H1 (cell line): ENCODE measurements around the gene CEP78. TPM values are rescaled to one million over a fixed set of nuclear protein-coding genes. Genes with fewer than 3 reads are reported as not detected.

Experiments
- CTCF ChIA-PET: fragments of 300-600 bp; sonication (Branson Sonifier 250); formaldehyde crosslinking; loops from one replicate; lab custom pipeline; 2021; ENCODE audit not compliant: partially characterized antibody; lab: Charles Lee
- POLR2A ChIA-PET: fragments of 300-600 bp; sonication (Branson Sonifier 250); formaldehyde crosslinking; loops from one replicate; lab custom pipeline; 2021; ENCODE audit warnings: inconsistent platforms; ENCODE audit not compliant: partially characterized antibody; lab: Charles Lee
- DNase-seq, 2 experiments: peaks; one replicate each; pipeline versions ENCODE4 v3.0.0 to v3.0.0-alpha.2; 2010 to 2022; ENCODE audit warnings: low spot score in 2 of 2, low read depth in 1 of 2, mixed read lengths in 1 of 2
- FAIRE-seq: peaks from 2 replicates; lab custom pipeline; 2011; peaks lifted over from hg19 to GRCh38; lab: Jason Lieb, UNC
- H2AFZ ChIP-seq: 2 replicates; pipeline ENCODE4 v1.8.1; 2012; ENCODE audit warnings: low read length, inconsistent platforms
- H2AK5ac ChIP-seq: 2 replicates; pipeline ENCODE4 v1.6.1; 2013; ENCODE audit warnings: low read depth, low read length
- H2BK120ac ChIP-seq: replicated peaks from 2 replicates; pipeline ENCODE3; 2013; ENCODE audit warnings: low read depth, low read length, inconsistent platforms
- H2BK12ac ChIP-seq: 2 replicates; pipeline ENCODE4 v1.6.1; 2013; ENCODE audit warnings: low read depth, low read length
- H2BK15ac ChIP-seq: 2 replicates; pipeline ENCODE4 v1.6.1; 2013; ENCODE audit warnings: low read length
- H2BK20ac ChIP-seq: 2 replicates; pipeline ENCODE4 v1.6.1; 2013; ENCODE audit warnings: low read length
- H2BK5ac ChIP-seq: 2 replicates; pipeline ENCODE4 v1.6.1; 2013; ENCODE audit warnings: low read depth, low read length
- H3K14ac ChIP-seq: 2 replicates; pipeline ENCODE4 v1.6.1; 2013; ENCODE audit warnings: inconsistent platforms; ENCODE audit not compliant: insufficient read length
- H3K18ac ChIP-seq: 2 replicates; pipeline ENCODE4 v1.6.1; 2013; ENCODE audit warnings: low read length; ENCODE audit errors: extremely low read depth
- H3K23ac ChIP-seq: 2 replicates; pipeline ENCODE4 v1.6.1; 2013; ENCODE audit warnings: inconsistent platforms; ENCODE audit not compliant: insufficient read length
- H3K23me2 ChIP-seq: 2 replicates; pipeline ENCODE4 v1.6.1; 2013; ENCODE audit warnings: low read depth, low read length
- H3K27ac ChIP-seq: 2 replicates; pipeline ENCODE4 v1.6.1; 2011; ENCODE audit warnings: low read depth, low read length, inconsistent platforms
- H3K27me3 ChIP-seq, 4 experiments: replicated peaks in 1 of 4; 1 replicate in 1 of 4; 2 replicates in 3 of 4; pipeline versions ENCODE4 v1.6.1 to v1.8.1; 2011 to 2013; ENCODE audit warnings: low read length in 3 of 4, mild to moderate bottlenecking in 3 of 4, inconsistent platforms in 2 of 4, mixed read lengths in 2 of 4, moderate library complexity in 1 of 4; ENCODE audit not compliant: control insufficient read depth in 3 of 4, insufficient read depth in 3 of 4; ENCODE audit errors: extremely low read depth in 1 of 4
- H3K36me3 ChIP-seq, 4 experiments: 2 replicates each; pipeline versions ENCODE4 v1.6.1 to v1.8.1; 2011 to 2013; ENCODE audit warnings: mild to moderate bottlenecking in 4 of 4, low read length in 3 of 4, moderate library complexity in 2 of 4, control low read depth in 1 of 4, inconsistent platforms in 1 of 4; ENCODE audit not compliant: insufficient read depth in 4 of 4, control insufficient read depth in 2 of 4
- H3K4ac ChIP-seq: replicated peaks from 2 replicates; pipeline ENCODE3; 2013; ENCODE audit warnings: low read length, low read depth, mixed read lengths, inconsistent platforms; ENCODE audit not compliant: insufficient read length
- H3K4me1 ChIP-seq, 4 experiments: replicated peaks in 1 of 4; 1 replicate in 1 of 4; 2 replicates in 3 of 4; pipeline versions ENCODE4 v1.6.1 to v1.8.1; 2011 to 2013; ENCODE audit warnings: low read length in 3 of 4, inconsistent platforms in 2 of 4, mixed read lengths in 1 of 4; ENCODE audit not compliant: insufficient read depth in 4 of 4, control insufficient read depth in 3 of 4
- H3K4me2 ChIP-seq, 2 experiments: 2 replicates each; pipeline versions ENCODE4 v1.6.1 to v1.8.1; 2011 to 2013; ENCODE audit warnings: low read depth in 2 of 2, low read length in 2 of 2, control low read depth in 1 of 2, inconsistent platforms in 1 of 2, mild to moderate bottlenecking in 1 of 2; ENCODE audit not compliant: insufficient read depth in 1 of 2
- H3K4me3 ChIP-seq, 4 experiments: fragments of 200-600, 300-600 bp in 1 of 4; sonication (generic), shearing (Covaris generic), sonication (Bioruptor Twin) in 1 of 4; 2 replicates each; pipeline versions ENCODE4 v1.5.1 to v1.8.1; 2011 to 2016; ENCODE audit warnings: low read length in 4 of 4, low read depth in 3 of 4, control low read depth in 2 of 4, inconsistent platforms in 2 of 4, mild to moderate bottlenecking in 2 of 4, mixed read lengths in 1 of 4, moderate library complexity in 1 of 4; ENCODE audit not compliant: insufficient read depth in 2 of 4; ENCODE audit errors: extremely low read depth in 1 of 4
- H3K56ac ChIP-seq: replicated peaks from 2 replicates; pipeline ENCODE3; 2013; ENCODE audit warnings: low read depth, mild to moderate bottlenecking, mixed read lengths, low read length, inconsistent platforms; ENCODE audit not compliant: insufficient read length
- H3K79me1 ChIP-seq: 2 replicates; pipeline ENCODE4 v1.6.1; 2013; ENCODE audit warnings: low read depth, low read length, control low read depth
- H3K79me2 ChIP-seq, 2 experiments: 2 replicates each; pipeline versions ENCODE4 v1.6.1 to v1.8.1; 2012 to 2013; ENCODE audit warnings: low read length in 2 of 2, mild to moderate bottlenecking in 2 of 2, inconsistent platforms in 1 of 2; ENCODE audit not compliant: insufficient read depth in 2 of 2, control insufficient read depth in 1 of 2
- H3K9ac ChIP-seq, 4 experiments: replicated peaks in 1 of 4; 1 replicate in 1 of 4; 2 replicates in 3 of 4; pipeline versions ENCODE4 v1.6.1 to v1.8.1; 2011 to 2013; ENCODE audit warnings: low read depth in 3 of 4, low read length in 3 of 4, control low read depth in 2 of 4, mild to moderate bottlenecking in 2 of 4, moderate library complexity in 2 of 4, inconsistent platforms in 1 of 4; ENCODE audit errors: extremely low read depth in 1 of 4
- H3K9me3 ChIP-seq, 2 experiments: 2 replicates each; pipeline versions ENCODE4 v1.6.1 to v1.8.1; 2012 to 2013; ENCODE audit warnings: mild to moderate bottlenecking in 2 of 2, moderate library complexity in 2 of 2, control low read depth in 1 of 2, inconsistent platforms in 1 of 2, low read depth in 1 of 2, low read length in 1 of 2, mixed read lengths in 1 of 2; ENCODE audit not compliant: insufficient read depth in 2 of 2
- H4K20me1 ChIP-seq, 2 experiments: replicated peaks in 1 of 2; 2 replicates each; pipeline versions ENCODE3 to v1.8.1; 2011 to 2013; ENCODE audit warnings: inconsistent platforms in 2 of 2, low read length in 2 of 2, mild to moderate bottlenecking in 1 of 2; ENCODE audit not compliant: insufficient read depth in 2 of 2, control insufficient read depth in 1 of 2
- H4K5ac ChIP-seq: 2 replicates; pipeline ENCODE4 v1.6.1; 2013; ENCODE audit warnings: low read length, low read depth, mixed read lengths, inconsistent platforms; ENCODE audit not compliant: insufficient read length
- H4K8ac ChIP-seq: 2 replicates; pipeline ENCODE4 v1.8.0; 2013; ENCODE audit warnings: mild to moderate bottlenecking, moderate library complexity, low read length, inconsistent platforms; ENCODE audit not compliant: insufficient read depth; ENCODE audit errors: extremely low read depth
- H4K91ac ChIP-seq: replicated peaks from 2 replicates; pipeline ENCODE3; 2013; ENCODE audit warnings: low read length, mixed read lengths, inconsistent platforms; ENCODE audit not compliant: insufficient read length
- CTBP2 ChIP-seq: IDR thresholded peaks from 2 replicates; pipeline ENCODE4 v1.7.0; 2011; ENCODE audit warnings: borderline replicate concordance, mild to moderate bottlenecking, moderate library complexity, mixed read lengths, low read length; ENCODE audit not compliant: insufficient read depth, insufficient read length
- EP300 ChIP-seq, 2 experiments: IDR thresholded peaks; 1 replicate in 1 of 2; 2 replicates in 1 of 2; pipeline ENCODE4 v1.6.1; 2011 to 2012; ENCODE audit warnings: low read depth in 2 of 2, low read length in 2 of 2, mild to moderate bottlenecking in 2 of 2, borderline replicate concordance in 1 of 2, inconsistent platforms in 1 of 2, moderate library complexity in 1 of 2
- FOSL1 ChIP-seq: IDR thresholded peaks from 2 replicates; pipeline ENCODE4 v1.6.1; 2011; ENCODE audit warnings: mild to moderate bottlenecking, low read depth, low read length, moderate library complexity; ENCODE audit not compliant: insufficient read depth
- GTF2F1 ChIP-seq: IDR thresholded peaks from 2 replicates; pipeline ENCODE4 v1.6.1; 2012; ENCODE audit warnings: low read depth, low read length, improper control_type of control experiment, borderline replicate concordance
- HDAC6 ChIP-seq: IDR thresholded peaks from one replicate; pipeline ENCODE4 v1.7.1; 2012; ENCODE audit warnings: low read depth, mild to moderate bottlenecking, inconsistent platforms, low read length, moderate library complexity
- KDM5A ChIP-seq: fragments of 200-600 bp; IDR thresholded peaks from 2 replicates; pipeline ENCODE4 v1.7.1; 2012; ENCODE audit warnings: mild to moderate bottlenecking, low read length, inconsistent platforms, mixed read lengths
- POU5F1 ChIP-seq: IDR thresholded peaks from 2 replicates; pipeline ENCODE4 v1.6.1; 2011; ENCODE audit warnings: low read depth, mild to moderate bottlenecking, low read length, moderate library complexity
- WGBS, 2 experiments: shearing (Covaris generic) in 1 of 2; methylation state at CpG; one replicate each; pipeline versions ENCODE4 v1.1.6 to v1.1.7; 2013 to 2015; ENCODE audit warnings: low lambda C conversion rate in 2 of 2, mixed read lengths in 2 of 2, inconsistent platforms in 1 of 2, low coverage in 1 of 2, missing lambda C conversion rate in 1 of 2; ENCODE audit not compliant: insufficient replicate concordance in 2 of 2, insufficient coverage in 1 of 2, insufficient read length in 1 of 2; ENCODE audit errors: extremely low coverage in 1 of 2, missing lambda C conversion rate in 1 of 2; 5-methylcytosine and 5-hydroxymethylcytosine counted together
- polyA plus RNA-seq, 7 experiments: library from polyadenylated mRNA; depleted of rRNA in 3 of 7; stranded (reverse) in 5 of 7; unstranded in 2 of 7; fragments of >200 nt in 5 of 7; fragments of 200-250 nt in 2 of 7; gene quantifications; 1 replicate in 5 of 7; 2 replicates in 1 of 7; 4 replicates in 1 of 7; pipeline versions ENCODE4 v1.2.1 to v1.2.3, GENCODE V29; 2011 to 2013; ENCODE audit warnings: missing spikeins in 2 of 7, mixed read lengths in 2 of 7
- total RNA-seq: library from RNA; stranded (reverse); fragmentation: NEBNext Ultra II Directional; extraction: Animal tissue kit (Norgen Biotek cat#: 25700); gene quantifications from 2 replicates; pipeline ENCODE4 v1.2.1, GENCODE V29; 2021

The CEP78 gene
- total and polyA plus RNA-seq, 2 of the 8 experiments (the other 6 are each of a cell fraction or from before 2014, with no cell fraction given), result 10.3 to 40.9 TPM

DNA sequence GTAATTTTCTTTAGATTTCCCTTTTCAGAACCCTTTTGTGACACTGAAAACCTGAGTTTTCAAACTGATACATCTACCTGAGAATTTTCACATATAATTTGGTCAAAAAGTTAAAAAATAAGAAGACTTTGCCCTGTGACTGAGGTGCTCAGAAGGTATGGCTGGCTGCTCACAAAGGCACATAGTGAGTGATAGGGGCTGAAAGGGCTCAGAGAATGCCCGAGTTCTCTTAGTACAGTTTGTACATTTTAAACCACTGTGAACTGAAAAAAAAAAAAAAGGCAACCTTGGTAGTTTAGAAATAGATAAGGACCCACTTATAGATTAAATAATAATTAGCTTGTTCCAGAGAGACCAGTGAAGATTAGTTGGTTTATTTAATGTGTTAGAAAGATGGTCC, 42.9 kb downstream of the CEP78 start:
- Histone ChIP-seq H3K56ac (no peak overlapping the region), H3K36me3 (no peaks in the 10 kb centered on the region), H3K9me3 (no peaks in the 10 kb centered on the region), H3K4me1 (no peaks in the 10 kb centered on the region), H2BK15ac (no peak overlapping the region), H2AK5ac (no peak overlapping the region), H3K9ac (no peak overlapping the region), H3K79me1 (no peaks in the 10 kb centered on the region), H2BK120ac (no peak overlapping the region), H3K14ac (no peak overlapping the region), H4K91ac (no peak overlapping the region), H3K18ac (no peak overlapping the region), H3K23me2 (no peaks in the 10 kb centered on the region), H2BK20ac (no peak overlapping the region), H3K79me2 (no peaks in the 10 kb centered on the region), H2AFZ (no peak overlapping the region), H3K4me3 (no peak overlapping the region), H2BK12ac (no peak overlapping the region), H4K20me1 (no peaks in the 10 kb centered on the region), H4K8ac (no peak overlapping the region), H3K4ac (no peak overlapping the region), H3K27me3 (no peaks in the 10 kb centered on the region), H2BK5ac (no peak overlapping the region), H3K27ac (no peak overlapping the region), H3K23ac (no peak overlapping the region), H4K5ac (no peak overlapping the region), H3K4me2 (no peak overlapping the region)
- WGBS, 2 experiments, result 47% methylated on average over 1 of the region's 1 CpG; no CpG with 5 or more reads in 1 of the 2 experiments
- ChIA-PET CTCF (interaction anchor here (0.7 kb wide), 1 partner anchor 719 kb away, joined by 4 read pairs; no protein-coding TSS in a partner anchor), POLR2A (interaction anchor here (1.2 to 19.2 kb wide), 2 partner anchors 24 to 41 kb away, joined by 3 to 522 read pairs; partner anchors contain the start of gene PSAT1)
- TF ChIP-seq GTF2F1 (no peak), HDAC6 (no peak), KDM5A (no peak), CTBP2 (no peak), EP300 (IDR thresholded peaks at IDR 0.05; ENCODE audit: borderline replicate concordance in 1 of 2, low read depth in 2 of 2, low read length in 2 of 2) (no peak), FOSL1 (no peak), POU5F1 (no peak)
- DNase-seq, result no peak
- no peak for FAIRE-seq
